HepG2 (cell line): ENCODE data around the gene PXMP2. TPM values are rescaled to one million over a fixed set of nuclear protein-coding genes. Genes with fewer than 3 reads are reported as not detected.

ENCODE experiments used
- CAMTA2 ChIP-seq: sonication (generic); formaldehyde crosslinking; IDR thresholded peaks from 2 replicates; pipeline ENCODE4 v1.4.0; 2020; ENCODE audit warnings: mild to moderate bottlenecking, missing genetic modification reagents, borderline replicate concordance
- EP300 ChIP-seq, 3 experiments: sonication (generic) in 1 of 3; formaldehyde crosslinking in 1 of 3; IDR thresholded peaks; 2 replicates each; pipeline versions ENCODE4 v1.5.1 to v1.6.1; 2011 to 2020; ENCODE audit warnings: low read depth in 2 of 3, low read length in 2 of 3, borderline replicate concordance in 1 of 3, improper control_type of control experiment in 1 of 3, mild to moderate bottlenecking in 1 of 3, missing genetic modification reagents in 1 of 3, moderate library complexity in 1 of 3
- HES4 ChIP-seq: sonication (generic); formaldehyde crosslinking; IDR thresholded peaks from 2 replicates; pipeline ENCODE4 v1.9.0; 2021; ENCODE audit warnings: mild to moderate bottlenecking, missing genetic modification reagents, borderline replicate concordance
- KDM5A ChIP-seq: fragments of 200-600 bp; sonication (generic); IDR thresholded peaks from 2 replicates; pipeline ENCODE4 v1.7.0; 2018; ENCODE audit warnings: antibody characterized with exemption, mild to moderate bottlenecking, low read length, borderline replicate concordance
- KDM6A ChIP-seq: IDR thresholded peaks from 2 replicates; pipeline ENCODE4 v1.6.1; 2016; ENCODE audit warnings: low read depth
- KMT2A ChIP-seq: sonication (generic); formaldehyde crosslinking; IDR thresholded peaks from 2 replicates; pipeline ENCODE4 v1.4.0; 2020; ENCODE audit warnings: missing genetic modification reagents
- MYNN ChIP-seq: sonication (generic); formaldehyde crosslinking; IDR thresholded peaks from 2 replicates; pipeline ENCODE4 v1.4.0; 2020; ENCODE audit warnings: mild to moderate bottlenecking, low read depth, missing genetic modification reagents
- RNF2 ChIP-seq: fragments of 450-650 bp; conservative IDR thresholded peaks from 2 replicates; pipeline ENCODE4 v1.6.1; 2016; ENCODE audit warnings: low read depth
- ZNF296 ChIP-seq: sonication (generic); formaldehyde crosslinking; conservative IDR thresholded peaks from 2 replicates; pipeline ENCODE4 v1.5.0; 2020; ENCODE audit warnings: mild to moderate bottlenecking, missing genetic modification reagents
- ZNF598 ChIP-seq: sonication (generic); formaldehyde crosslinking; IDR thresholded peaks from 2 replicates; pipeline ENCODE4 v1.5.1; 2020; ENCODE audit warnings: mild to moderate bottlenecking, missing genetic modification reagents, borderline replicate concordance
- ZNF780A ChIP-seq: sonication (generic); formaldehyde crosslinking; IDR thresholded peaks from 2 replicates; pipeline ENCODE4 v1.8.0; 2022; ENCODE audit warnings: mild to moderate bottlenecking, missing genetic modification reagents, moderate library complexity
- ZNF781 ChIP-seq: sonication (generic); formaldehyde crosslinking; IDR thresholded peaks from 2 replicates; pipeline ENCODE4 v1.5.1; 2020; ENCODE audit warnings: borderline replicate concordance, mild to moderate bottlenecking, missing genetic modification reagents; ENCODE audit errors: not compliant biosample characterization
- polyA plus RNA-seq, 8 experiments: library from polyadenylated mRNA; depleted of rRNA in 3 of 8; stranded (reverse) in 7 of 8; unstranded in 1 of 8; fragments of >200 nt; fragmentation: Illumina TruSeq in 4 of 8; extraction: Trizol in 4 of 8; gene quantifications; 2 replicates each; pipeline versions ENCODE4 v1.2.1 to v1.2.3, GENCODE V29; 2011 to 2016; ENCODE audit warnings: low read depth in 4 of 8, missing spikeins in 1 of 8, mixed read lengths in 1 of 8; ENCODE audit not compliant: insufficient read depth in 1 of 8
- total RNA-seq, 5 experiments: library from RNA; depleted of rRNA; stranded (reverse); fragments of >200 nt; fragmentation: Illumina TruSeq; extraction: Trizol; gene quantifications; 2 replicates each; pipeline ENCODE4 v1.2.3, GENCODE V29; 2016; ENCODE audit warnings: low read depth in 1 of 5
- TF ChIP-seq, protein P1 (sequence below): sonication (generic); formaldehyde crosslinking; IDR thresholded peaks from 2 replicates; pipeline ENCODE4 v1.4.0; 2020; ENCODE audit warnings: missing genetic modification reagents, mild to moderate bottlenecking, borderline replicate concordance
- TF ChIP-seq, protein P2 (sequence below): sonication (generic); formaldehyde crosslinking; conservative IDR thresholded peaks from 2 replicates; pipeline ENCODE4 v1.8.1; 2023; ENCODE audit warnings: missing genetic modification reagents
- TF ChIP-seq, protein P3 (sequence below), 2 experiments: sonication (generic) in 1 of 2; formaldehyde crosslinking in 1 of 2; IDR thresholded peaks; 2 replicates each; pipeline versions ENCODE4 v1.6.1 to v1.9.0; 2014 to 2022; ENCODE audit warnings: antibody characterized with exemption in 1 of 2, borderline replicate concordance in 1 of 2, inconsistent platforms in 1 of 2, low read depth in 1 of 2, missing genetic modification reagents in 1 of 2

PXMP2 gene
- total and polyA plus RNA-seq, 2 of the 13 experiments (the other 11 are each of a cell fraction or from before 2014, with no cell fraction given) = 25.5 to 42.9 TPM

DNA sequence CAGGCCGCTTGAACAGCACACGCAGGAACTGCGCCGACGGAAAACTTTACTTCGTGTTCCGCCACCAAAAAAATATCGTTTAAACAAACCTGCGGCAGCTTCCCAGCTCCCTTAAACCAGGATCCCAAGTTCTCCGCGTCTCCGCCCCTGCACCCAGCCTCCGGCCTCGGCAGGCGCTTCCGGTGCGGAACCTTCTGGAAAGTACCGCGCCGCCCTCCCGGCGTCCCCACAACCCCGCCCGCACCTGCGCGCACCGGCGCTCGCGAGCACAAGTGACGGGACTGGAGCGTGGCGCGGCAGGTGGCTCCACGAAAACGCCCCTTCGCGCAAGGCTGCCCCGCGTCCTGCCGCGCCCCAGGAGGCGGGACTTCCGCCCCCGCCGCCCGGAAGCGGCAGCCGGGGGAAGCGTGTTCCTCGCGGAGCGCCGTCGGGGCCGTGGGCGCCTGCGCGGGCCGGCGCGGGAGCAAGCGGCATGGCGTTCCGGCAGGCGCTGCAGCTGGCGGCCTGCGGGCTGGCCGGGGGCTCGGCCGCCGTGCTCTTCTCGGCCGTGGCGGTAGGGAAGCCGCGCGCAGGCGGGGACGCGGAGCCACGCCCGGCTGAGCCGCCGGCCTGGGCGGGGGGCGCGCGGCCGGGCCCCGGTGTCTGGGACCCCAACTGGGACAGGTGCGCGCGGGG, 23.2 kb downstream of the PXMP2 start, which contains the start of gene PGAM5 (continued):
- TF ChIP-seq CAMTA2 (CRISPR knock-in tag) (no peak), KMT2A (CRISPR knock-in tag) (peak; percentile 84; the same call in 1 of the 2 replicates), MYNN (CRISPR knock-in tag) (no peak), ZNF781 (peak; percentile 74), HES4 (peak; percentile 72), EP300 (IDR thresholded peaks at IDR 0.05; ENCODE audit: low read depth in 2 of 2, low read length in 2 of 2) (peak in 1 of 2 experiments; percentile 36; a peak in 1 of 4 replicates), EP300 (CRISPR knock-in tag; IDR thresholded peaks at IDR 0.05; ENCODE audit: borderline replicate concordance) (peak; percentile 43; the same call in 1 of the 2 replicates), RNF2 (peak; percentile 83), ZNF598 (CRISPR knock-in tag) (no peak; the same call in 1 of the 2 replicates), KDM6A (CRISPR knock-in tag) (no peak), KDM5A (peak; percentile 63; the same call in 1 of the 2 replicates), ZNF780A (CRISPR knock-in tag) (0 out of 2 replicates have a peak, but pooled peaks have one; percentile 16), ZNF296 (CRISPR knock-in tag) (no peak)
- TF ChIP-seq, protein P1, sequence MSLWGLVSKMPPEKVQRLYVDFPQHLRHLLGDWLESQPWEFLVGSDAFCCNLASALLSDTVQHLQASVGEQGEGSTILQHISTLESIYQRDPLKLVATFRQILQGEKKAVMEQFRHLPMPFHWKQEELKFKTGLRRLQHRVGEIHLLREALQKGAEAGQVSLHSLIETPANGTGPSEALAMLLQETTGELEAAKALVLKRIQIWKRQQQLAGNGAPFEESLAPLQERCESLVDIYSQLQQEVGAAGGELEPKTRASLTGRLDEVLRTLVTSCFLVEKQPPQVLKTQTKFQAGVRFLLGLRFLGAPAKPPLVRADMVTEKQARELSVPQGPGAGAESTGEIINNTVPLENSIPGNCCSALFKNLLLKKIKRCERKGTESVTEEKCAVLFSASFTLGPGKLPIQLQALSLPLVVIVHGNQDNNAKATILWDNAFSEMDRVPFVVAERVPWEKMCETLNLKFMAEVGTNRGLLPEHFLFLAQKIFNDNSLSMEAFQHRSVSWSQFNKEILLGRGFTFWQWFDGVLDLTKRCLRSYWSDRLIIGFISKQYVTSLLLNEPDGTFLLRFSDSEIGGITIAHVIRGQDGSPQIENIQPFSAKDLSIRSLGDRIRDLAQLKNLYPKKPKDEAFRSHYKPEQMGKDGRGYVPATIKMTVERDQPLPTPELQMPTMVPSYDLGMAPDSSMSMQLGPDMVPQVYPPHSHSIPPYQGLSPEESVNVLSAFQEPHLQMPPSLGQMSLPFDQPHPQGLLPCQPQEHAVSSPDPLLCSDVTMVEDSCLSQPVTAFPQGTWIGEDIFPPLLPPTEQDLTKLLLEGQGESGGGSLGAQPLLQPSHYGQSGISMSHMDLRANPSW (CRISPR knock-in tag) = no peak
- TF ChIP-seq, protein P2, sequence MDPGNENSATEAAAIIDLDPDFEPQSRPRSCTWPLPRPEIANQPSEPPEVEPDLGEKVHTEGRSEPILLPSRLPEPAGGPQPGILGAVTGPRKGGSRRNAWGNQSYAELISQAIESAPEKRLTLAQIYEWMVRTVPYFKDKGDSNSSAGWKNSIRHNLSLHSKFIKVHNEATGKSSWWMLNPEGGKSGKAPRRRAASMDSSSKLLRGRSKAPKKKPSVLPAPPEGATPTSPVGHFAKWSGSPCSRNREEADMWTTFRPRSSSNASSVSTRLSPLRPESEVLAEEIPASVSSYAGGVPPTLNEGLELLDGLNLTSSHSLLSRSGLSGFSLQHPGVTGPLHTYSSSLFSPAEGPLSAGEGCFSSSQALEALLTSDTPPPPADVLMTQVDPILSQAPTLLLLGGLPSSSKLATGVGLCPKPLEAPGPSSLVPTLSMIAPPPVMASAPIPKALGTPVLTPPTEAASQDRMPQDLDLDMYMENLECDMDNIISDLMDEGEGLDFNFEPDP (CRISPR knock-in tag) = no peak
- TF ChIP-seq, protein P3, sequence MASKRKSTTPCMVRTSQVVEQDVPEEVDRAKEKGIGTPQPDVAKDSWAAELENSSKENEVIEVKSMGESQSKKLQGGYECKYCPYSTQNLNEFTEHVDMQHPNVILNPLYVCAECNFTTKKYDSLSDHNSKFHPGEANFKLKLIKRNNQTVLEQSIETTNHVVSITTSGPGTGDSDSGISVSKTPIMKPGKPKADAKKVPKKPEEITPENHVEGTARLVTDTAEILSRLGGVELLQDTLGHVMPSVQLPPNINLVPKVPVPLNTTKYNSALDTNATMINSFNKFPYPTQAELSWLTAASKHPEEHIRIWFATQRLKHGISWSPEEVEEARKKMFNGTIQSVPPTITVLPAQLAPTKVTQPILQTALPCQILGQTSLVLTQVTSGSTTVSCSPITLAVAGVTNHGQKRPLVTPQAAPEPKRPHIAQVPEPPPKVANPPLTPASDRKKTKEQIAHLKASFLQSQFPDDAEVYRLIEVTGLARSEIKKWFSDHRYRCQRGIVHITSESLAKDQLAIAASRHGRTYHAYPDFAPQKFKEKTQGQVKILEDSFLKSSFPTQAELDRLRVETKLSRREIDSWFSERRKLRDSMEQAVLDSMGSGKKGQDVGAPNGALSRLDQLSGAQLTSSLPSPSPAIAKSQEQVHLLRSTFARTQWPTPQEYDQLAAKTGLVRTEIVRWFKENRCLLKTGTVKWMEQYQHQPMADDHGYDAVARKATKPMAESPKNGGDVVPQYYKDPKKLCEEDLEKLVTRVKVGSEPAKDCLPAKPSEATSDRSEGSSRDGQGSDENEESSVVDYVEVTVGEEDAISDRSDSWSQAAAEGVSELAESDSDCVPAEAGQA (IDR thresholded peaks at IDR 0.05; ENCODE audit: low read depth) = peak; percentile 52
- TF ChIP-seq, protein P3 (CRISPR knock-in tag; IDR thresholded peaks at IDR 0.05; ENCODE audit: borderline replicate concordance) = no peak
